MM.1S (cell line): ENCODE data around the gene AP1G2.

Experiments used
- DNase-seq: peaks from one replicate; pipeline ENCODE4 v3.0.0-alpha.2; 2015
- H2AFZ ChIP-seq: fragments of 300-600 bp; sonication (generic); 2 replicates; pipeline ENCODE4 v1.6.0; 2016; ENCODE audit warnings: antibody characterized with exemption, low read length
- H3F3A ChIP-seq: fragments of 300-600 bp; sonication (generic); 2 replicates; pipeline ENCODE4 v1.6.1; 2016; ENCODE audit warnings: mild to moderate bottlenecking, antibody characterized with exemption, low read length, moderate library complexity, mixed read lengths; ENCODE audit not compliant: insufficient read depth
- H3K27ac ChIP-seq: fragments of 300-600 bp; sonication (generic); 2 replicates; pipeline ENCODE4 v1.5.1; 2016; ENCODE audit warnings: mild to moderate bottlenecking, low read length
- H3K27me3 ChIP-seq: fragments of 300-600 bp; sonication (generic); replicated peaks from 2 replicates; pipeline ENCODE4 v1.6.0; 2016; ENCODE audit warnings: low read length; ENCODE audit not compliant: insufficient read depth
- H3K36me3 ChIP-seq: fragments of 300-600 bp; sonication (generic); replicated peaks from 2 replicates; pipeline ENCODE4 v1.6.1; 2016; ENCODE audit warnings: mild to moderate bottlenecking, low read length, mixed read lengths; ENCODE audit not compliant: insufficient read depth
- H3K4me1 ChIP-seq: fragments of 300-600 bp; sonication (generic); 2 replicates; pipeline ENCODE4 v1.6.1; 2016; ENCODE audit warnings: low read length, mixed read lengths
- H3K4me2 ChIP-seq: fragments of 300-600 bp; sonication (generic); 2 replicates; pipeline ENCODE4 v1.6.0; 2016; ENCODE audit warnings: low read depth, low read length
- H3K4me3 ChIP-seq: fragments of 300-600 bp; sonication (generic); 2 replicates; pipeline ENCODE4 v1.5.1; 2016; ENCODE audit warnings: low read length, mixed read lengths
- H3K79me2 ChIP-seq: fragments of 300-600 bp; sonication (generic); 2 replicates; pipeline ENCODE4 v1.6.1; 2016; ENCODE audit warnings: mixed run types, low read length, mixed read lengths
- H3K9ac ChIP-seq: fragments of 300-600 bp; sonication (generic); 2 replicates; pipeline ENCODE4 v1.6.1; 2016; ENCODE audit warnings: low read length, mixed read lengths
- H3K9me2 ChIP-seq: fragments of 300-600 bp; sonication (generic); replicated peaks from 2 replicates; pipeline ENCODE4 v1.6.1; 2016; ENCODE audit warnings: mild to moderate bottlenecking, low read length, mixed read lengths; ENCODE audit not compliant: insufficient read depth
- H3K9me3 ChIP-seq: fragments of 300-600 bp; sonication (generic); replicated peaks from 2 replicates; pipeline ENCODE4 v1.6.1; 2016; ENCODE audit warnings: mild to moderate bottlenecking, low read length, mixed read lengths; ENCODE audit not compliant: insufficient read depth
- H4K20me1 ChIP-seq: fragments of 300-600 bp; sonication (generic); 2 replicates; pipeline ENCODE4 v1.6.1; 2016; ENCODE audit warnings: mild to moderate bottlenecking, low read length, moderate library complexity, mixed read lengths; ENCODE audit not compliant: insufficient read depth
- EZH2 ChIP-seq: fragments of 300-600 bp; sonication (generic); optimal IDR thresholded peaks from 2 replicates; pipeline ENCODE3; 2017; ENCODE audit warnings: low read depth, mild to moderate bottlenecking, antibody characterized with exemption, low read length, mixed read lengths
- EZH2phosphoT487 ChIP-seq: fragments of 300-600 bp; sonication (generic); IDR thresholded peaks from 2 replicates; pipeline ENCODE4 v1.6.1; 2018; ENCODE audit warnings: antibody characterized with exemption, low read length
- TF ChIP-seq, protein P1 (sequence below): fragments of 300-600 bp; sonication (generic); IDR thresholded peaks from 2 replicates; pipeline ENCODE4 v1.5.1; 2016; ENCODE audit warnings: antibody characterized with exemption, low read length, mixed read lengths

Gene AP1G2

DNA sequence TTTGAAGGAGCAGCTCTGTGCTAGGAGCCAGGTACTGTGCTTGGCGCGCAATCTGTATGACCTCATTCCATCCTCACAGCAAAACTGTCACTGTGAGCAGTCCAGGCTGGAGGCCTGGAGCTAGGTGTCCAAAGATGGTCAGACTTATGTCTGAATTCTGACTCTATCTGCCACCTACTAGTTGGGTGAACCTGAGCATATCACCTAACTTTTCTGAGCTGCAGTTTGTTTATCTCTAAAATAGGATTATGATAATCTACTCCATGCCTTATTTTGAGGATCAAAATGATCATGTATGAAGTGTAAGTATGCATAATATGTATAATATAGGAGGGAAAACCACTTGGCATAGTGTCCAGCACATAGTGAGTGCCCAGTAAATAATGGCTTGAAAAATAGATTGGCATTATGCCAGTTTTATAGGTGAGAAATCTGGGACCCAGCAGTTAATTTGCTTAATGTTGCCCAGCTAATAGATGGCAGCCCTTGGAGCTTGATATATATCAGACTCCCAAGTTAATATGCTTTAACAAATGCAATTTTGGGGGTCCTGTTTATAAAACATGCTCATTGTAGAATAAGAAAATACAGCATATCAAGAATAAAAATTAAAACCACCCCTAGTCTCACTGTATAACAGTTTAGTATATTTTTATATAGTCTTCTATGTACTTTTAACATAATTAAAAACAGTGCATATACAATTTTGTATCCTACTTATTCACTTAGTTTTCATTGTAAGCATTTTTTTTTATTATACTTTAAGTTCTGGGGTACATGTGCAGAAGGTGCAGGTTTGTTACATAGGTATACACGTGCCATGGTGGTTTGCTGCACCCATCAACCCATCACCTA is 15.5 kb upstream of the AP1G2 start:
- H3K79me2 ChIP-seq: no peaks in the 10 kb centered on the region
- no peak overlapping the region for H3K9ac ChIP-seq
- H3K27ac ChIP-seq: no peak overlapping the region

DNA sequence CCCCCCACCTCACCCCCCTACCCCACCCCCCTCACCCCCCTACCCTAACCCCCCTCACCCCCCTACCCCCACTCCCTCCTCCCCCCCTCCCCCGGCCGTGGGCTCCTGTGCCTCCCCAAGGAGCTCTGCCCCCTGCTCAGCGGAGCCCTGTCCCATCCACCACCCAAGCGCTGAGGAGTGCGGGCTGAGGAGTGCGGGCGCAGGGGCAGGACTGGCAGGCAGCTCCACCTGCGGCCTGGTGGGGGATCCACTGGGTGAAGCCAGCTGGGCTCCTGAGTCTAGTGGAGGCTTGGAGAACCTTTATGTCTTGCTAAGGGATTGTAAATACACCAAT is 13.3 kb upstream of the AP1G2 start:
- Histone ChIP-seq H3K9me3 (no peaks in the 10 kb centered on the region), H3K9ac (no peak overlapping the region), H3K4me1 (no peaks in the 10 kb centered on the region), H3K27me3 (0 out of 2 replicates have a peak, but pooled peaks cover 8% of the 10 kb centered on the region), H3K4me3 (no peak overlapping the region), H3F3A (no peaks in the 10 kb centered on the region), H4K20me1 (no peaks in the 10 kb centered on the region), H3K9me2 (no peaks in the 10 kb centered on the region), H3K36me3 (no peaks in the 10 kb centered on the region), H3K27ac (no peak overlapping the region), H3K79me2 (no peaks in the 10 kb centered on the region), H2AFZ (no peak overlapping the region), H3K4me2 (no peak overlapping the region)
- no peak for DNase-seq
- no peak for TF ChIP-seq EZH2phosphoT487
- TF ChIP-seq, protein P1, sequence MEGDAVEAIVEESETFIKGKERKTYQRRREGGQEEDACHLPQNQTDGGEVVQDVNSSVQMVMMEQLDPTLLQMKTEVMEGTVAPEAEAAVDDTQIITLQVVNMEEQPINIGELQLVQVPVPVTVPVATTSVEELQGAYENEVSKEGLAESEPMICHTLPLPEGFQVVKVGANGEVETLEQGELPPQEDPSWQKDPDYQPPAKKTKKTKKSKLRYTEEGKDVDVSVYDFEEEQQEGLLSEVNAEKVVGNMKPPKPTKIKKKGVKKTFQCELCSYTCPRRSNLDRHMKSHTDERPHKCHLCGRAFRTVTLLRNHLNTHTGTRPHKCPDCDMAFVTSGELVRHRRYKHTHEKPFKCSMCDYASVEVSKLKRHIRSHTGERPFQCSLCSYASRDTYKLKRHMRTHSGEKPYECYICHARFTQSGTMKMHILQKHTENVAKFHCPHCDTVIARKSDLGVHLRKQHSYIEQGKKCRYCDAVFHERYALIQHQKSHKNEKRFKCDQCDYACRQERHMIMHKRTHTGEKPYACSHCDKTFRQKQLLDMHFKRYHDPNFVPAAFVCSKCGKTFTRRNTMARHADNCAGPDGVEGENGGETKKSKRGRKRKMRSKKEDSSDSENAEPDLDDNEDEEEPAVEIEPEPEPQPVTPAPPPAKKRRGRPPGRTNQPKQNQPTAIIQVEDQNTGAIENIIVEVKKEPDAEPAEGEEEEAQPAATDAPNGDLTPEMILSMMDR: no peak
- no peak for TF ChIP-seq EZH2

More for the DNA sequence above, 15.5 kb upstream of the AP1G2 start:
- Histone ChIP-seq H4K20me1 (no peaks in the 10 kb centered on the region), H3K4me1 (no peaks in the 10 kb centered on the region), H2AFZ (no peak overlapping the region), H3F3A (no peaks in the 10 kb centered on the region), H3K4me2 (no peak overlapping the region), H3K36me3 (no peaks in the 10 kb centered on the region), H3K4me3 (no peak overlapping the region), H3K9me2 (no peaks in the 10 kb centered on the region), H3K27me3 (0 out of 2 replicates have a peak, but pooled peaks cover 8% of the 10 kb centered on the region), H3K9me3 (no peaks in the 10 kb centered on the region)
- TF ChIP-seq, protein P1: no peak
- TF ChIP-seq EZH2 (no peak), EZH2phosphoT487 (no peak)
- DNase-seq: no peak

DNA sequence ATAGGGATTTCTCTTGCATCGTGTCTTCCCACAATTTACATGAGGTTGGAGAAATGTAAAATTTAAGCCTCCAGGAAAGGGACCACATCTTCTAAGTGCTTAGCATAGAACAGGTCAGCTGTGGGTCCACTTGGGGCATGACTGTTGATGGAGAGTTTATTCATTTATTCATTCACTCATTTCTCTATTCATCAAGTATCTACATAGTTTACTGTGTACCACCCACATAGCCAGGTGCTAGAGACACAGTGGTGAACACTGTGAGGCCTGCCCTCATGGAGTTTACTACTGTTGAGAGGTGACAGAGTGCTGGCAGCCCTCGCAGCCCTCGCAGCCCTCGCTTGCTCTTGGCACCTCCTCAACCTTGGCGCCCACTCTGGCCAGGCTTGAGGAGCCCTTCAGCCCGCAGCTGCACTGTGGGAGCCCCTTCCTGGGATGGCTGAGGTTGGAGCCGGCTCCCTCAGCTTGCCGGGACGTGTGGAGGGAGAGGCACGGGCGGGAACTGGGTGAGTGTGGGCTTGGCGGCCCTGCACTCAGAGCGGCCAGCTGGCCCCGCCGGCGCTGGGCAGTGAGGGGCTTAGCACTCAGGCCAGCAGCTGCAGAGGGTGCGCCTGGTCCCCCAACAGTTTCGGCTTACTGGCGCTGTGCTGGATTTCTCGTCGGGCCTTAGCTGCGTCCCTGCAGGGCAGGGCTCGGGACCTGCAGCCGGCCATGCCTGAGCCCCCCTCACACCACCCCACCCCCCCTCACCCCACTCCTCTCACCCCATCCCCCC is 12.7 kb upstream of the AP1G2 start:
- Histone ChIP-seq H3K27ac (no peak overlapping the region), H3K79me2 (no peaks in the 10 kb centered on the region), H3K4me2 (no peak overlapping the region), H3K27me3 (0 out of 2 replicates have a peak, but pooled peaks cover 8% of the 10 kb centered on the region), H3K9me2 (no peaks in the 10 kb centered on the region), H2AFZ (no peak overlapping the region), H3K9ac (no peak overlapping the region), H3K4me3 (no peak overlapping the region), H3F3A (no peaks in the 10 kb centered on the region), H4K20me1 (no peaks in the 10 kb centered on the region), H3K36me3 (no peaks in the 10 kb centered on the region), H3K4me1 (no peaks in the 10 kb centered on the region), H3K9me3 (no peaks in the 10 kb centered on the region)
- no peak for TF ChIP-seq EZH2phosphoT487
- no peak for TF ChIP-seq EZH2
- TF ChIP-seq, protein P1: no peak
- no peak for DNase-seq
